GM18505 (cell line): ENCODE results near the gene APOM.

Experiments used
- ATAC-seq: cut with Tn5 transposase; IDR thresholded peaks from one replicate; pipeline ENCODE4 v1.9.1; 2021; ENCODE audit not compliant: unreplicated experiment
- POLR2A ChIP-seq: IDR thresholded peaks from 4 replicates; pipeline ENCODE4 v1.6.1; 2011; ENCODE audit warnings: borderline replicate concordance; ENCODE audit not compliant: insufficient read depth, insufficient read length; ENCODE audit errors: extremely low read depth

The APOM gene

DNA sequence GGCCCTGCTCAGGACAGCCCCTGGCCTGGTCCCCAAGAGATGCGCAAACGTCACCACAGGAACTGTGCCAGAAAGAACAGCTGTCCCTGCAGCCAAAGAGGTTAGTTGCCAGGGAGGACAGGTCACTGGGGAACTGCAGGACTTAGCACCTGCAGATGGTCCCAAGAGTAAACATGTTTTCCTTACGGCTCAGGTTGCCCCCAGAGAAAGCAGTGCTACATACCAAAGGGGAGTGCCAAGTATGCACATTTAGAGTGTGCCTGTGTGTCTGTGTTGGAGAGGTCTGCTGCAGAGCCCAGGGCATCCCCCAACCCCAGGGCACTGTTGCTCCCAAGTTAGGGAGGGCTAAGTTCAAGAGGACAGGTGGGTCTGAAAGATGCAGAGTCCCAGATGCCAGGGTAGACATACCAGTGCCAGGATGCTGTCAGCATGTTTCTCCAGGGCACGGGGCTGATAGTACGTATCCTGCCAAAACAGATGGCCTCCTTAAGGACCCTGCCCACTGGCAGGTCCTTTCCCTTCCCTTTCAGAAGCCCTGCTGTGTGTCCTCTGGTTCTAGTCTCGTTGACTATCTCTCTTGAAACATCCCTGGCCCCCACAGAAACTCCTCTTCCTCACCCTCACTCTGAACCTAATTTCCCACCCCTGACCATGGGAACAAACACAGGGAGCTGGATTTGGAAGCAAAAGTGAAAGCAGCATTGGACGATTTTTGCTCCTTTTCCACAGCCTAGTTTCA is 46.1 kb downstream of the APOM start:
- no peak for TF ChIP-seq POLR2A
- ATAC-seq = no peak

DNA sequence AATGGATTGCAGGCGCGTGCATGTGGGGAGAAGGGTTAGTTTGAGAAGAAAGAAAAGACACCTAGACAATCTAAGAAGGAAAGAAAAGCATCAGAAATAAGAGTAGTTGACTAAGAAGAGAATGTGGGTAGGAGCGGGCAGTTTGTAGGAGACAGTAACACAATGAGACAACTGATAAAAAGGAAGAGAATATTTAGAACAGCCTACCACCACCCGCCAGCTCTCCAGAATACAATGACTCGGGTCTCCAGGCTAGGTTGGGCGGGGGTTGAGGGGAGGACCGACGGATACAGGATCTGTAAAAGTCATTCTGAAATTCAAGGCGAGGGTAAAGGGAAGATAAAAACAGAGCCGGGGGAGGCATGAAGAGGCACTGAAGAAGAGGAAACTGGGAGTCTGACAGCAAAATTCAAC is 46.7 kb downstream of the APOM start:
- no peak for TF ChIP-seq POLR2A
- ATAC-seq = no peak

DNA sequence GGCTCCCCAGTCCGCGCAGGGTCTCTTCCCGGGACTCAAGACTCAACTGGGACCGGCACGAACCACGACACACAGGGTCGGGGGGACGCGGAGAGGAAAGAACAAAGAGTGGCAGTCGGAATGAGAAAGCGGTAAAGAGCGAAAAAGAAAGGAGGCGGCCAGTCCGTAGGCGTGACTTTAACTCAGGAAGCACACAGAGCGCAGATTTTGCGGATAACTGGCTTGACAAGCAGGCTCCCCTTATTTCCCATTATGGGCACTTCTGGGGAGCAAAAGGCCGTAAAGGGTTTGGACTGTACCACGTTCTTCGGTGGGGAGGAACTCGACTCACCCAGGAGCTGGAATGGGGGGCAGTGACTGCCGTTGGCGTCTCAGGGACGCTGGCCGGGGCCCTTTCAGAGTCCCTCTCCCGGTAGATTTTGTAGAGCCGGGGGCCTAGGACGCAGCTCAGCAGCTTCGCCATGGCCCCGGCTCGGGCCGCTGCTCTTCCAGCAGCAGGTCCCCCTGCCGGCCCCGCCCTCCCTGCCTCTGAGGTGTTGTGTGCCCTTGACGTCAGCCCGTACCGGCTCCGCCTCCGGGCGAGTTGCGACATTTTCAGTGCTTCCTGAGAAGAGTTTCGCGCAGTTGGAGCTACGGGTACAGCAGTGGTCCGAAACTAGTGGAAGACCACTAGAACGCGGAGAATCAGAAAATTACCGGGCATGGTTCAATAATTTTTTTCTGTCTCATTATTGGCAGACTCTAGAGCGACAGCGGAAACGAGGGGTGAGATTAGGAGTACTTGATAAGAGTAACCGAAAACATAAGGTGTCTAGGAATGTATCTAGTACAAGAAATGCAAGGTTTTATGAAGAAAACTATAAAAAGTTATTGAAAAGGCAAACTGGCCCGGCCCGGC is 47.4 kb downstream of the APOM start, which contains the start of gene ABHD16A:
TSS of gene ABHD16A (minus strand) at position 506 of the 898 bp plus-strand sequence. CDS start at position 463, 43 bp downstream.
- peak; percentile 84 for ATAC-seq
- peak; percentile 95 for TF ChIP-seq POLR2A

DNA sequence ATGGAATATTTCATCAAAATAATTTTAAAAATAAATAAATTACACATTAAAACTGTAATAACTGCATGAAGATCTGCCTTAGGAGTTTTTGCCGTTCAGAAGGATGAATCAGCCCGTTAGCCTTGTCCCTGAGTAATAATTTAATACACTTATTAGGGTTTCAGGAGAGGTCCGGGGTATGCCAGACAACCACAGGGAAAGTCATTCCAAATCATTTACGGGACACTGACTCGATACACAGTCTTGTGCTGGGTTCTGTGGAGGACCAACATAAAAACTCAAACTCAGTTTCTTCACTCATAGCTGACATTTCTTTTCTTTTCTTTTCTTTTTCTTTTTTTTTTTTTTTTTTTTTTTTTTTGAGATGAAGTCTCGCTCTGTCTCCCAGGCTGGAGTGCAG is 50.2 kb downstream of the APOM start:
- ATAC-seq = no peak

DNA sequence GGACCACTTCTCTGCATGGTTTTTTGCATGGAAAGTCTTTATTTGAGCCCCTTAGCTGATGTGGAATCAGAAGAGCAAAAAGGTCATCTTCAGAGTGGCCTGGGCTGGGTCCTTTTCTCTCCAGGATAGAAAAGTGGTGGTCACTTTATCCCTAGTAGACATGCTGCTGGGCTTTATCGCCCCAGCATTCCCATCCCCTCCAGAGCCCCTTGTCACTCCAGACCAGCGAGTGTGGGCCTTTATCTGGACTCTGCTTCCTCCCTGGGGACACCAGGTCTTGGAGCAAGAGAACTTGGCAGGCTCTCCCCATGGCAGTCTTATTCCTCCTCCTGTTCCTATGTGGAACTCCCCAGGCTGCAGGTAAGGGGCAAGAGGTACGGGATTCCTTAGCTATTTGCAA is 50.9 kb downstream of the APOM start, which contains the start of gene LY6G6F:
TSS of gene LY6G6F (plus strand) at position 268 of the 400 bp plus-strand sequence. CDS start at position 309, 41 bp downstream.
- TF ChIP-seq POLR2A = no peak

More for the DNA sequence above, 50.2 kb downstream of the APOM start:
- TF ChIP-seq POLR2A = no peak

DNA sequence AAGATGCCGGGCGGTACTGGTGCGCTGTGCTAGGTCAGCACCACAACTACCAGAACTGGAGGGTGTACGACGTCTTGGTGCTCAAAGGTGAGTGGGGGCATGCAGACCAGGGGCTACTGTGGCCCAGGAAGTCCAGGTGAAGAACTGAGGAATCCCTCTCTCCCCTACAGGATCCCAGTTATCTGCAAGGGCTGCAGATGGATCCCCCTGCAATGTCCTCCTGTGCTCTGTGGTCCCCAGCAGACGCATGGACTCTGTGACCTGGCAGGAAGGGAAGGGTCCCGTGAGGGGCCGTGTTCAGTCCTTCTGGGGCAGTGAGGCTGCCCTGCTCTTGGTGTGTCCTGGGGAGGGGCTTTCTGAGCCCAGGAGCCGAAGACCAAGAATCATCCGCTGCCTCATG is 52.0 kb downstream of the APOM start:
- no peak for ATAC-seq
- TF ChIP-seq POLR2A = no peak

More for the DNA sequence above, 50.9 kb downstream of the APOM start, which contains the start of gene LY6G6F:
- ATAC-seq = no peak
